Loucy (cell line): Measurements from ENCODE around the gene HOXD8.
A peak's percentile ranks its signal among the peaks of the same experiment; 100 is the strongest.

Source experiments
- H2AFZ ChIP-seq: fragments of 200-600 bp; sonication (generic); 2 replicates; pipeline ENCODE4 v1.6.0; 2016; ENCODE audit warnings: antibody characterized with exemption, mild to moderate bottlenecking, low read length, moderate library complexity
- H3F3A ChIP-seq: fragments of 200-600 bp; 2 replicates; pipeline ENCODE4 v1.6.0; 2016; ENCODE audit warnings: antibody characterized with exemption, low read depth, mild to moderate bottlenecking
- H3K27me3 ChIP-seq: fragments of 200-600 bp; sonication (generic); 2 replicates; pipeline ENCODE4 v1.6.1; 2014; ENCODE audit warnings: low read length, mild to moderate bottlenecking; ENCODE audit not compliant: insufficient read depth, poor library complexity, severe bottlenecking
- H3K36me3 ChIP-seq: fragments of 200-600 bp; sonication (generic); 2 replicates; pipeline ENCODE4 v1.6.1; 2016; ENCODE audit warnings: low read length; ENCODE audit not compliant: insufficient read depth
- H3K4me1 ChIP-seq: fragments of 200-600 bp; sonication (generic); 2 replicates; pipeline ENCODE4 v1.5.1; 2014; ENCODE audit warnings: low read length, mild to moderate bottlenecking; ENCODE audit not compliant: insufficient read depth, poor library complexity, severe bottlenecking
- H3K4me2 ChIP-seq: fragments of 200-600 bp; sonication (generic); 2 replicates; pipeline ENCODE4 v1.6.0; 2014; ENCODE audit warnings: antibody characterized with exemption, low read length, low read depth, mild to moderate bottlenecking; ENCODE audit not compliant: poor library complexity, severe bottlenecking
- H3K4me3 ChIP-seq: fragments of 200-600 bp; sonication (generic); 2 replicates; pipeline ENCODE4 v1.5.1; 2014; ENCODE audit warnings: low read length, mild to moderate bottlenecking, mixed read lengths; ENCODE audit not compliant: poor library complexity, severe bottlenecking
- H3K79me2 ChIP-seq: fragments of 200-600 bp; sonication (generic); 2 replicates; pipeline ENCODE4 v1.6.1; 2014; ENCODE audit warnings: low read length; ENCODE audit not compliant: insufficient read depth
- H3K9ac ChIP-seq: fragments of 200-600 bp; sonication (generic); 2 replicates; pipeline ENCODE4 v1.6.0; 2014; ENCODE audit warnings: mild to moderate bottlenecking, low read depth, low read length, moderate library complexity; ENCODE audit not compliant: poor library complexity, severe bottlenecking
- H3K9me2 ChIP-seq: fragments of 200-600 bp; sonication (generic); replicated peaks from 2 replicates; pipeline ENCODE4 v1.6.1; 2016; ENCODE audit warnings: low read depth, low read length, mixed read lengths
- H3K9me3 ChIP-seq: fragments of 200-600 bp; sonication (generic); 2 replicates; pipeline ENCODE4 v1.6.1; 2014; ENCODE audit warnings: mild to moderate bottlenecking, antibody characterized with exemption, low read length, low read depth; ENCODE audit not compliant: insufficient read depth
- H4K20me1 ChIP-seq: fragments of 200-600 bp; sonication (generic); 2 replicates; pipeline ENCODE4 v1.6.0; 2014; ENCODE audit warnings: antibody characterized with exemption, low read length, mild to moderate bottlenecking; ENCODE audit not compliant: insufficient read depth, poor library complexity, severe bottlenecking
- EZH2phosphoT487 ChIP-seq: fragments of 200-600 bp; IDR thresholded peaks from 2 replicates; pipeline ENCODE4 v1.6.1; 2018; ENCODE audit warnings: antibody characterized with exemption, mild to moderate bottlenecking, moderate library complexity, borderline replicate concordance
- TF ChIP-seq, protein P1 (sequence below): fragments of 200-600 bp; sonication (generic); conservative IDR thresholded peaks from 2 replicates; pipeline ENCODE4 v1.5.1; 2014; ENCODE audit warnings: mild to moderate bottlenecking, antibody characterized with exemption, low read length

HOXD8 gene

DNA sequence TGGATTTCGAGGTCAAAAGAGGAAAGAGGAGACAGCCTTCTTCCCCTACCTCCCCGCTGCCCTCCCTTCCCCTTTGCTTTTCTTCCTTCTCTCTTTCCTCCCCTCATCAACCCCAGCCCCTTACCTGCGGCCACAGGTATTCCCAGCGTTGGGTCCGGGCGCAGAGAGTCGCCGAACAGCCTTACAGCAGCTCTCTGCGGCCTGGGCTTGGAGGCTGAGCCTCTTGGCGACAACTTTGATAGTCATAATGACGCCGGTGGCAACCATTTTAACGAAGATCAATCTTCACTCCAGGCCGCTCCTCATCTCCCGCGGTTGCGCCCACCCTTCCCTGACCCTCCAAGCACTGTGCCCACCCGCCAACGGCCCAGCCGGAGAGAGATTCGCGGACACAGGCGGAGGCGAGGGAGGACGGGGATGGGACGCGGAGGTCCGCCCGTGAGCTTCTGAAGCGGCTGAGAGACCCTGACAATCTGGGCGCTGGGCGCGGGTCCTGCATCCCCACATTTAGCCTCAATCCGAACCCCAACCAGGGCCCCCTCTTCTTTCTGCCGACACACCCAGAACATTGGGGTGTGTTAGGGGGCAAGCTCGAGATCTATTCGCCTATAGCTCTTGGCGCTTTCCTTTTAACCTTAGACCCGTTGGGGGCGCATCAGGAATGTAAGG is 44.3 kb upstream of the HOXD8 start:
- no peak overlapping the region for H3K4me3 ChIP-seq

GRCh38 chr2:176085861-176086771 is 43.4 kb upstream of the HOXD8 start:
- Histone ChIP-seq H3K36me3 (no peaks in the 10 kb centered on the region), H3K79me2 (no peaks in the 10 kb centered on the region), H3F3A (no peaks in the 10 kb centered on the region), H3K9me3 (no peaks in the 10 kb centered on the region), H4K20me1 (no peaks in the 10 kb centered on the region), H3K4me3 (no peak overlapping the region), H3K27me3 (no peaks in the 10 kb centered on the region), H3K9ac (no peak overlapping the region), H3K4me2 (no peak overlapping the region), H2AFZ (0 out of 2 replicates have a peak overlapping the region, but pooled peaks have one; percentile 58), H3K4me1 (no peaks in the 10 kb centered on the region), H3K9me2 (no peaks in the 10 kb centered on the region)
- TF ChIP-seq, protein P1, sequence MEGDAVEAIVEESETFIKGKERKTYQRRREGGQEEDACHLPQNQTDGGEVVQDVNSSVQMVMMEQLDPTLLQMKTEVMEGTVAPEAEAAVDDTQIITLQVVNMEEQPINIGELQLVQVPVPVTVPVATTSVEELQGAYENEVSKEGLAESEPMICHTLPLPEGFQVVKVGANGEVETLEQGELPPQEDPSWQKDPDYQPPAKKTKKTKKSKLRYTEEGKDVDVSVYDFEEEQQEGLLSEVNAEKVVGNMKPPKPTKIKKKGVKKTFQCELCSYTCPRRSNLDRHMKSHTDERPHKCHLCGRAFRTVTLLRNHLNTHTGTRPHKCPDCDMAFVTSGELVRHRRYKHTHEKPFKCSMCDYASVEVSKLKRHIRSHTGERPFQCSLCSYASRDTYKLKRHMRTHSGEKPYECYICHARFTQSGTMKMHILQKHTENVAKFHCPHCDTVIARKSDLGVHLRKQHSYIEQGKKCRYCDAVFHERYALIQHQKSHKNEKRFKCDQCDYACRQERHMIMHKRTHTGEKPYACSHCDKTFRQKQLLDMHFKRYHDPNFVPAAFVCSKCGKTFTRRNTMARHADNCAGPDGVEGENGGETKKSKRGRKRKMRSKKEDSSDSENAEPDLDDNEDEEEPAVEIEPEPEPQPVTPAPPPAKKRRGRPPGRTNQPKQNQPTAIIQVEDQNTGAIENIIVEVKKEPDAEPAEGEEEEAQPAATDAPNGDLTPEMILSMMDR: peak; percentile 80
- TF ChIP-seq EZH2phosphoT487: no peak

More for the DNA sequence above, 44.3 kb upstream of the HOXD8 start:
- H3K9ac ChIP-seq: no peak overlapping the region
- no peaks in the 10 kb centered on the region for H3K27me3 ChIP-seq
- H3K79me2 ChIP-seq: no peaks in the 10 kb centered on the region
- no peaks in the 10 kb centered on the region for H3K9me2 ChIP-seq
- no peaks in the 10 kb centered on the region for H3F3A ChIP-seq
- H3K4me1 ChIP-seq: no peaks in the 10 kb centered on the region
- TF ChIP-seq EZH2phosphoT487: no peak
- TF ChIP-seq, protein P1: no peak
- H3K9me3 ChIP-seq: no peaks in the 10 kb centered on the region
- H3K36me3 ChIP-seq: no peaks in the 10 kb centered on the region
- no peak overlapping the region for H3K4me2 ChIP-seq
- no peaks in the 10 kb centered on the region for H4K20me1 ChIP-seq
- no peak overlapping the region for H2AFZ ChIP-seq

DNA sequence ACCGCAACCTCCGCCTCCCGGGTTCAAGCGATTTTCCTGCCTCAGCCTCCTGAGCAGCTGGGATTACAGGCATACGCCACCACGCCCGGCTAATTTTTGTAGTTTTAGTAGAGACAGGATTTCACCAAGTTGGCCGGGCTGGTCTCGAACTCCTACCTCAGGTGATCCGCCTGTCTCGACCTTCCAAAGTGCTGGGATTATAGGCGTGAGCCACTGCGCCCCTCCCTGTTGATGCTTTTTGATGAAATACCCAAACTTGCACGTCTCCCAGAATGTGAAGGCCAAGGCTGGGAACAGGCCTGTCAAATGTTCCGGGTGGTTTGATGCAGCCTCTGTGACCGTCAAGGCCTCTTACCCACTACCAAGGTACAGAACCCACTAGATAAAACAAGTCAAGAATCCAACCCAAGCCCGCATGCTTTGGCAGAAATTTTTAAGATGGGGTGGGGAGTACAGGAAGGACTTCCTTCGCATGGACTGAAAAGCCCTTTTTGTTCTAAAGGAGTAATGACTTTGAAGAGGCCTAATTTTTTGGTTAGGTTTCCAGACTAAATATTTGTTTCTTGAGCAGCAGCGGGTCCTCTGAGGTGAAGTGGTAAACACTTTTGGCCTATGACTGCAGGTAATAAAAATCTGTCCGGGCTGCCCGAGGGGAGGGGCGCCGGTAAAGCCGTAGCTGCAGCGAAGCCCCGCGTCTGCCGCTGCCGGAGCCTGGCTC is 42.0 kb upstream of the HOXD8 start:
- Histone ChIP-seq H3K4me3 (no peak overlapping the region), H3K4me1 (no peaks in the 10 kb centered on the region), H3K79me2 (no peaks in the 10 kb centered on the region), H3K9me2 (no peaks in the 10 kb centered on the region), H2AFZ (no peak overlapping the region), H3K36me3 (no peaks in the 10 kb centered on the region), H3K9ac (no peak overlapping the region), H3F3A (no peaks in the 10 kb centered on the region), H3K4me2 (no peak overlapping the region), H3K9me3 (no peaks in the 10 kb centered on the region), H4K20me1 (no peaks in the 10 kb centered on the region), H3K27me3 (no peaks in the 10 kb centered on the region)
- TF ChIP-seq, protein P1: no peak
- no peak for TF ChIP-seq EZH2phosphoT487
